NCI-H69 (cell line): ENCODE measurements around the gene HTRA3.

Experiments
- DNase-seq: peaks from one replicate; lab custom pipeline; 2025; lab: John Stamatoyannopoulos, UW

Gene HTRA3

GRCh38 chr4:8280876-8281440, 11.4 kb downstream of the HTRA3 start:
- no peak for DNase-seq

- no peak for DNase-seq
These were observed 12.1 kb downstream of the HTRA3 start for GRCh38 chr4:8281519-8282133.

GRCh38 chr4:8282134-8282641, 12.6 kb downstream of the HTRA3 start:
- DNase-seq: no peak

- no peak for DNase-seq
These were observed 13.2 kb downstream of the HTRA3 start for GRCh38 chr4:8282742-8283141.

- no peak for DNase-seq
These were observed 13.6 kb downstream of the HTRA3 start for GRCh38 chr4:8283161-8283560.

- no peak for DNase-seq
These were observed 14.1 kb downstream of the HTRA3 start for GRCh38 chr4:8283631-8284121.

- no peak for DNase-seq
These were observed 14.8 kb downstream of the HTRA3 start for GRCh38 chr4:8284391-8284790.

- DNase-seq: no peak
These were observed 15.8 kb downstream of the HTRA3 start for GRCh38 chr4:8285143-8285975.

- DNase-seq: no peak
These were observed 16.6 kb downstream of the HTRA3 start for GRCh38 chr4:8285976-8286718.

- DNase-seq: no peak
These were observed 17.3 kb downstream of the HTRA3 start for GRCh38 chr4:8286719-8287342.

- no peak for DNase-seq
These were observed 18.1 kb downstream of the HTRA3 start for GRCh38 chr4:8287343-8288280.

- no peak for DNase-seq
These were observed 19.7 kb downstream of the HTRA3 start for GRCh38 chr4:8289151-8289750.

- DNase-seq: no peak
These were observed 20.6 kb downstream of the HTRA3 start for GRCh38 chr4:8289956-8290700.

GRCh38 chr4:8290701-8290970, 21.1 kb downstream of the HTRA3 start:
- DNase-seq: no peak

- no peak for DNase-seq
These were observed 21.6 kb downstream of the HTRA3 start for GRCh38 chr4:8291036-8291682.

GRCh38 chr4:8291701-8292477, 22.3 kb downstream of the HTRA3 start:
- no peak for DNase-seq

GRCh38 chr4:8292478-8293107, 23.0 kb downstream of the HTRA3 start:
- DNase-seq: no peak
